HCT116 (cell line): Measurements from ENCODE around the gene OSBPL8.

Experiments
- CTCF ChIP-seq, 3 experiments: fragments of 200-600 bp in 1 of 3; sonication (generic) in 1 of 3; IDR thresholded peaks in 2 of 3; conservative IDR thresholded peaks in 1 of 3; 2 replicates each; pipeline ENCODE4 v1.5.1; 2012 to 2017; ENCODE audit warnings: low read depth in 2 of 3, low read length in 2 of 3, antibody characterized with exemption in 1 of 3, borderline replicate concordance in 1 of 3, control low read depth in 1 of 3, mild to moderate bottlenecking in 1 of 3, mixed read lengths in 1 of 3, mixed run types in 1 of 3, moderate library complexity in 1 of 3; ENCODE audit not compliant: insufficient read depth in 1 of 3
- EZH2phosphoT487 ChIP-seq: fragments of 200-600 bp; IDR thresholded peaks from 2 replicates; pipeline ENCODE4 v1.6.1; 2018; ENCODE audit warnings: antibody characterized with exemption, borderline replicate concordance
- JUND ChIP-seq: IDR thresholded peaks from 2 replicates; pipeline ENCODE4 v1.6.1; 2012
- POLR2A ChIP-seq: IDR thresholded peaks from 2 replicates; pipeline ENCODE4 v1.7.0; 2011; ENCODE audit warnings: borderline replicate concordance; ENCODE audit not compliant: insufficient read depth, insufficient read length; ENCODE audit errors: extremely low read depth
- POLR2AphosphoS5 ChIP-seq: IDR thresholded peaks from 2 replicates; pipeline ENCODE4 v1.6.1; 2011; ENCODE audit warnings: mild to moderate bottlenecking, low read depth, low read length, moderate library complexity
- SIN3A ChIP-seq: IDR thresholded peaks from 2 replicates; pipeline ENCODE4 v1.6.1; 2012; ENCODE audit warnings: low read depth
- SRF ChIP-seq: IDR thresholded peaks from 2 replicates; pipeline ENCODE4 v1.6.1; 2012; ENCODE audit warnings: low read depth

- TF ChIP-seq POLR2AphosphoS5 = no peak
- TF ChIP-seq POLR2A = no peak
- TF ChIP-seq CTCF (IDR thresholded peaks at IDR 0.05 in 2 of 3, conservative IDR thresholded peaks at IDR 0.05 in 1 of 3; ENCODE audit: borderline replicate concordance in 1 of 3, insufficient read depth in 1 of 3, low read depth in 2 of 3, low read length in 2 of 3) = no peak
- no peak for TF ChIP-seq JUND
- TF ChIP-seq EZH2phosphoT487 = no peak
- no peak for TF ChIP-seq SRF
- TF ChIP-seq SIN3A = no peak
These were observed 3.5 kb upstream of the OSBPL8 start for GRCh38 chr12:76563061-76563460.
